MCF 10A (cell line): ENCODE data around the gene ART1. TPM values are rescaled to one million over a fixed set of nuclear protein-coding genes. Genes with fewer than 3 reads are reported as not detected.

Source experiments
- BruUV-seq: library from RNA; stranded (reverse); fragments of 400-500 nt; replicated peaks from 2 replicates; lab custom pipeline; 2021; lab: Mats Ljungman, UMichigan
- CTCF ChIA-PET: fragments of 300-600 bp; sonication (Branson Sonifier 250); formaldehyde crosslinking; extraction: SDS; loops from one replicate; lab custom pipeline; 2021; ENCODE audit warnings: antibody characterized with exemption, inconsistent platforms; lab: Yijun Ruan, JAX
- POLR2A ChIA-PET: fragments of 300-600, 350-650 bp; sonication (Branson Sonifier 250); formaldehyde crosslinking; extraction: SDS; loops from one replicate; lab custom pipeline; 2020; ENCODE audit warnings: antibody characterized with exemption, inconsistent platforms; lab: Yijun Ruan, JAX
- DNase-seq: peaks from one replicate; pipeline ENCODE4 v3.0.0-alpha.2; 2018; ENCODE audit not compliant: unreplicated experiment
- H3K27ac Mint-ChIP-seq: one replicate; pipeline ENCODE4 v1.8.0; 2022; ENCODE audit warnings: mild to moderate bottlenecking, low read depth, mixed read lengths; ENCODE audit not compliant: unreplicated experiment
- H3K27me3 Mint-ChIP-seq: one replicate; pipeline ENCODE4 v1.8.0; 2022; ENCODE audit warnings: mixed read lengths; ENCODE audit not compliant: insufficient read depth, unreplicated experiment
- H3K36me3 Mint-ChIP-seq: one replicate; pipeline ENCODE4 v1.8.0; 2022; ENCODE audit warnings: mild to moderate bottlenecking, moderate library complexity, mixed read lengths; ENCODE audit not compliant: insufficient read depth, unreplicated experiment
- H3K4me1 Mint-ChIP-seq: one replicate; pipeline ENCODE4 v1.8.0; 2022; ENCODE audit warnings: mixed read lengths; ENCODE audit not compliant: insufficient read depth, unreplicated experiment
- H3K4me3 Mint-ChIP-seq: one replicate; pipeline ENCODE4 v1.8.0; 2022; ENCODE audit warnings: mild to moderate bottlenecking, moderate library complexity, mixed read lengths; ENCODE audit not compliant: unreplicated experiment
- H3K9me3 Mint-ChIP-seq: one replicate; pipeline ENCODE4 v1.8.0; 2022; ENCODE audit warnings: mixed read lengths; ENCODE audit not compliant: unreplicated experiment
- CTCF ChIP-seq: fragments of 200-600 bp; IDR thresholded peaks from one replicate; pipeline ENCODE4 v1.8.0; 2022; ENCODE audit warnings: antibody characterized with exemption, mild to moderate bottlenecking; ENCODE audit not compliant: unreplicated experiment
- intact Hi-C: fragments of 100-400 bp; cut with micrococcal nuclease; formaldehyde crosslinking; loops from 2 replicates; pipeline ENCODE4 v1.14.1; 2022
- total RNA-seq: library from RNA; stranded (reverse); gene quantifications from 2 replicates; pipeline ENCODE4 v1.2.3, GENCODE V29; 2022

Gene ART1
- total RNA-seq, 1 experiment from 2014 or later = not detected

- no peak for TF ChIP-seq CTCF
- H3K4me1 Mint-ChIP-seq = no peaks in the 10 kb centered on the region
- ChIA-PET POLR2A (no interaction called here), CTCF (no interaction called here)
- no peaks in the 10 kb centered on the region for H3K9me3 Mint-ChIP-seq
- no peak overlapping the region for H3K4me3 Mint-ChIP-seq
- H3K27ac Mint-ChIP-seq = no peak overlapping the region
- intact Hi-C loops = no loop called here
- DNase-seq = no peak
- no TSS peak for BruUV-seq
- peaks cover 87% of the 10 kb centered on the region for H3K36me3 Mint-ChIP-seq
- no peaks in the 10 kb centered on the region for H3K27me3 Mint-ChIP-seq
Measured at GRCh38 chr11:3686751-3687150, 41.8 kb downstream of the ART1 start.

GRCh38 chr11:3700410-3700809 lies 55.5 kb downstream of the ART1 start:
- Mint-ChIP-seq H3K27me3 (no peaks in the 10 kb centered on the region), H3K4me3 (no peak overlapping the region), H3K36me3 (peaks cover 100% of the 10 kb centered on the region), H3K9me3 (no peaks in the 10 kb centered on the region), H3K4me1 (peaks cover 9% of the 10 kb centered on the region), H3K27ac (no peak overlapping the region)
- TF ChIP-seq CTCF = no peak
- intact Hi-C loops = no loop called here
- DNase-seq = no peak
- CTCF ChIA-PET = interaction anchor here (1.4 kb wide), 1 partner anchor 12 kb away, joined by 4 read pairs; no protein-coding TSS in a partner anchor
- no TSS peak for BruUV-seq
- POLR2A ChIA-PET = no interaction called here

- no peaks in the 10 kb centered on the region for H3K9me3 Mint-ChIP-seq
- intact Hi-C loops = no loop called here
- H3K27me3 Mint-ChIP-seq = no peaks in the 10 kb centered on the region
- no peak overlapping the region for H3K27ac Mint-ChIP-seq
- H3K4me3 Mint-ChIP-seq = no peak overlapping the region
- no peak for TF ChIP-seq CTCF
- peaks cover 100% of the 10 kb centered on the region for H3K36me3 Mint-ChIP-seq
- no TSS peak for BruUV-seq
- no peak for DNase-seq
- peaks cover 9% of the 10 kb centered on the region for H3K4me1 Mint-ChIP-seq
- POLR2A ChIA-PET = no interaction called here
- CTCF ChIA-PET = interaction anchor here (1.4 kb wide), 1 partner anchor 13 kb away, joined by 4 read pairs; no protein-coding TSS in a partner anchor
Measured at GRCh38 chr11:3700910-3701309, 56.0 kb downstream of the ART1 start.

GRCh38 chr11:3703383-3703782 lies 58.5 kb downstream of the ART1 start:
- H3K4me3 Mint-ChIP-seq = no peak overlapping the region
- intact Hi-C loops = no loop called here
- ChIA-PET POLR2A (no interaction called here), CTCF (no interaction called here)
- peaks cover 98% of the 10 kb centered on the region for H3K36me3 Mint-ChIP-seq
- no TSS peak for BruUV-seq
- DNase-seq = no peak
- H3K27me3 Mint-ChIP-seq = no peaks in the 10 kb centered on the region
- TF ChIP-seq CTCF = no peak
- peaks cover 9% of the 10 kb centered on the region for H3K4me1 Mint-ChIP-seq
- no peaks in the 10 kb centered on the region for H3K9me3 Mint-ChIP-seq
- H3K27ac Mint-ChIP-seq = no peak overlapping the region
